H1 (cell line): ENCODE measurements around the gene ZNF831. TPM values are rescaled to one million over a fixed set of nuclear protein-coding genes. Genes with fewer than 3 reads are reported as not detected.

Source experiments
- CTCF ChIA-PET: fragments of 300-600 bp; sonication (Branson Sonifier 250); formaldehyde crosslinking; loops from one replicate; lab custom pipeline; 2021; ENCODE audit not compliant: partially characterized antibody; lab: Charles Lee
- POLR2A ChIA-PET: fragments of 300-600 bp; sonication (Branson Sonifier 250); formaldehyde crosslinking; loops from one replicate; lab custom pipeline; 2021; ENCODE audit warnings: inconsistent platforms; ENCODE audit not compliant: partially characterized antibody; lab: Charles Lee
- DNase-seq, 2 experiments: peaks; one replicate each; pipeline versions ENCODE4 v3.0.0 to v3.0.0-alpha.2; 2010 to 2022; ENCODE audit warnings: low spot score in 2 of 2, low read depth in 1 of 2, mixed read lengths in 1 of 2
- FAIRE-seq: peaks from 2 replicates; lab custom pipeline; 2011; peaks lifted over from hg19 to GRCh38; lab: Jason Lieb, UNC
- H2AFZ ChIP-seq: 2 replicates; pipeline ENCODE4 v1.8.1; 2012; ENCODE audit warnings: low read length, inconsistent platforms
- H2AK5ac ChIP-seq: 2 replicates; pipeline ENCODE4 v1.6.1; 2013; ENCODE audit warnings: low read depth, low read length
- H2BK120ac ChIP-seq: replicated peaks from 2 replicates; pipeline ENCODE3; 2013; ENCODE audit warnings: low read depth, low read length, inconsistent platforms
- H2BK12ac ChIP-seq: 2 replicates; pipeline ENCODE4 v1.6.1; 2013; ENCODE audit warnings: low read depth, low read length
- H2BK15ac ChIP-seq: 2 replicates; pipeline ENCODE4 v1.6.1; 2013; ENCODE audit warnings: low read length
- H2BK20ac ChIP-seq: 2 replicates; pipeline ENCODE4 v1.6.1; 2013; ENCODE audit warnings: low read length
- H2BK5ac ChIP-seq: 2 replicates; pipeline ENCODE4 v1.6.1; 2013; ENCODE audit warnings: low read depth, low read length
- H3K14ac ChIP-seq: 2 replicates; pipeline ENCODE4 v1.6.1; 2013; ENCODE audit warnings: inconsistent platforms; ENCODE audit not compliant: insufficient read length
- H3K18ac ChIP-seq: 2 replicates; pipeline ENCODE4 v1.6.1; 2013; ENCODE audit warnings: low read length; ENCODE audit errors: extremely low read depth
- H3K23ac ChIP-seq: 2 replicates; pipeline ENCODE4 v1.6.1; 2013; ENCODE audit warnings: inconsistent platforms; ENCODE audit not compliant: insufficient read length
- H3K23me2 ChIP-seq: 2 replicates; pipeline ENCODE4 v1.6.1; 2013; ENCODE audit warnings: low read depth, low read length
- H3K27ac ChIP-seq: 2 replicates; pipeline ENCODE4 v1.6.1; 2011; ENCODE audit warnings: low read depth, low read length, inconsistent platforms
- H3K27me3 ChIP-seq, 4 experiments: replicated peaks in 1 of 4; 1 replicate in 1 of 4; 2 replicates in 3 of 4; pipeline versions ENCODE4 v1.6.1 to v1.8.1; 2011 to 2013; ENCODE audit warnings: low read length in 3 of 4, mild to moderate bottlenecking in 3 of 4, inconsistent platforms in 2 of 4, mixed read lengths in 2 of 4, moderate library complexity in 1 of 4; ENCODE audit not compliant: control insufficient read depth in 3 of 4, insufficient read depth in 3 of 4; ENCODE audit errors: extremely low read depth in 1 of 4
- H3K36me3 ChIP-seq, 4 experiments: 2 replicates each; pipeline versions ENCODE4 v1.6.1 to v1.8.1; 2011 to 2013; ENCODE audit warnings: mild to moderate bottlenecking in 4 of 4, low read length in 3 of 4, moderate library complexity in 2 of 4, control low read depth in 1 of 4, inconsistent platforms in 1 of 4; ENCODE audit not compliant: insufficient read depth in 4 of 4, control insufficient read depth in 2 of 4
- H3K4ac ChIP-seq: replicated peaks from 2 replicates; pipeline ENCODE3; 2013; ENCODE audit warnings: low read length, low read depth, mixed read lengths, inconsistent platforms; ENCODE audit not compliant: insufficient read length
- H3K4me1 ChIP-seq, 4 experiments: replicated peaks in 1 of 4; 1 replicate in 1 of 4; 2 replicates in 3 of 4; pipeline versions ENCODE4 v1.6.1 to v1.8.1; 2011 to 2013; ENCODE audit warnings: low read length in 3 of 4, inconsistent platforms in 2 of 4, mixed read lengths in 1 of 4; ENCODE audit not compliant: insufficient read depth in 4 of 4, control insufficient read depth in 3 of 4
- H3K4me2 ChIP-seq, 2 experiments: 2 replicates each; pipeline versions ENCODE4 v1.6.1 to v1.8.1; 2011 to 2013; ENCODE audit warnings: low read depth in 2 of 2, low read length in 2 of 2, control low read depth in 1 of 2, inconsistent platforms in 1 of 2, mild to moderate bottlenecking in 1 of 2; ENCODE audit not compliant: insufficient read depth in 1 of 2
- H3K4me3 ChIP-seq, 4 experiments: fragments of 200-600, 300-600 bp in 1 of 4; sonication (generic), shearing (Covaris generic), sonication (Bioruptor Twin) in 1 of 4; 2 replicates each; pipeline versions ENCODE4 v1.5.1 to v1.8.1; 2011 to 2016; ENCODE audit warnings: low read length in 4 of 4, low read depth in 3 of 4, control low read depth in 2 of 4, inconsistent platforms in 2 of 4, mild to moderate bottlenecking in 2 of 4, mixed read lengths in 1 of 4, moderate library complexity in 1 of 4; ENCODE audit not compliant: insufficient read depth in 2 of 4; ENCODE audit errors: extremely low read depth in 1 of 4
- H3K56ac ChIP-seq: replicated peaks from 2 replicates; pipeline ENCODE3; 2013; ENCODE audit warnings: low read depth, mild to moderate bottlenecking, mixed read lengths, low read length, inconsistent platforms; ENCODE audit not compliant: insufficient read length
- H3K79me1 ChIP-seq: 2 replicates; pipeline ENCODE4 v1.6.1; 2013; ENCODE audit warnings: low read depth, low read length, control low read depth
- H3K79me2 ChIP-seq, 2 experiments: 2 replicates each; pipeline versions ENCODE4 v1.6.1 to v1.8.1; 2012 to 2013; ENCODE audit warnings: low read length in 2 of 2, mild to moderate bottlenecking in 2 of 2, inconsistent platforms in 1 of 2; ENCODE audit not compliant: insufficient read depth in 2 of 2, control insufficient read depth in 1 of 2
- H3K9ac ChIP-seq, 4 experiments: replicated peaks in 1 of 4; 1 replicate in 1 of 4; 2 replicates in 3 of 4; pipeline versions ENCODE4 v1.6.1 to v1.8.1; 2011 to 2013; ENCODE audit warnings: low read depth in 3 of 4, low read length in 3 of 4, control low read depth in 2 of 4, mild to moderate bottlenecking in 2 of 4, moderate library complexity in 2 of 4, inconsistent platforms in 1 of 4; ENCODE audit errors: extremely low read depth in 1 of 4
- H3K9me3 ChIP-seq, 2 experiments: 2 replicates each; pipeline versions ENCODE4 v1.6.1 to v1.8.1; 2012 to 2013; ENCODE audit warnings: mild to moderate bottlenecking in 2 of 2, moderate library complexity in 2 of 2, control low read depth in 1 of 2, inconsistent platforms in 1 of 2, low read depth in 1 of 2, low read length in 1 of 2, mixed read lengths in 1 of 2; ENCODE audit not compliant: insufficient read depth in 2 of 2
- H4K20me1 ChIP-seq, 2 experiments: replicated peaks in 1 of 2; 2 replicates each; pipeline versions ENCODE3 to v1.8.1; 2011 to 2013; ENCODE audit warnings: inconsistent platforms in 2 of 2, low read length in 2 of 2, mild to moderate bottlenecking in 1 of 2; ENCODE audit not compliant: insufficient read depth in 2 of 2, control insufficient read depth in 1 of 2
- H4K5ac ChIP-seq: 2 replicates; pipeline ENCODE4 v1.6.1; 2013; ENCODE audit warnings: low read length, low read depth, mixed read lengths, inconsistent platforms; ENCODE audit not compliant: insufficient read length
- H4K8ac ChIP-seq: 2 replicates; pipeline ENCODE4 v1.8.0; 2013; ENCODE audit warnings: mild to moderate bottlenecking, moderate library complexity, low read length, inconsistent platforms; ENCODE audit not compliant: insufficient read depth; ENCODE audit errors: extremely low read depth
- H4K91ac ChIP-seq: replicated peaks from 2 replicates; pipeline ENCODE3; 2013; ENCODE audit warnings: low read length, mixed read lengths, inconsistent platforms; ENCODE audit not compliant: insufficient read length
- BACH1 ChIP-seq: IDR thresholded peaks from 2 replicates; pipeline ENCODE4 v1.6.1; 2012; ENCODE audit warnings: low read length, improper control_type of control experiment
- CBX8 ChIP-seq: fragments of 300-800, 300-1000 bp; sonication (generic); IDR thresholded peaks from 2 replicates; pipeline ENCODE4 v1.7.1; 2016; ENCODE audit warnings: low read depth, low read length, borderline replicate concordance
- CREB1 ChIP-seq: IDR thresholded peaks from 2 replicates; pipeline ENCODE4 v1.6.1; 2012; ENCODE audit warnings: inconsistent platforms
- EZH2 ChIP-seq: fragments of 200-600 bp; sonication (generic); IDR thresholded peaks from 2 replicates; pipeline ENCODE4 v1.7.1; 2012; ENCODE audit warnings: low read depth, mild to moderate bottlenecking, moderate library complexity, low read length, inconsistent platforms; ENCODE audit not compliant: severe bottlenecking
- JUND ChIP-seq: IDR thresholded peaks from 2 replicates; pipeline ENCODE4 v1.6.1; 2011; ENCODE audit warnings: mild to moderate bottlenecking, improper control_type of control experiment, low read length
- RNF2 ChIP-seq: fragments of 200-900, 300-1000 bp; sonication (generic); IDR thresholded peaks from 2 replicates; pipeline ENCODE4 v1.7.1; 2016; ENCODE audit warnings: borderline replicate concordance, low read depth, mild to moderate bottlenecking, antibody characterized with exemption, low read length; ENCODE audit not compliant: poor library complexity, severe bottlenecking; ENCODE audit errors: missing control alignments
- SP2 ChIP-seq: IDR thresholded peaks from 2 replicates; pipeline ENCODE4 v1.6.1; 2012; ENCODE audit warnings: mild to moderate bottlenecking, low read length, inconsistent platforms
- TAF7 ChIP-seq: optimal IDR thresholded peaks from 2 replicates; pipeline ENCODE3; 2011; ENCODE audit warnings: low read depth, mild to moderate bottlenecking, inconsistent platforms, low read length, moderate library complexity, borderline replicate concordance
- YY1 ChIP-seq: IDR thresholded peaks from 2 replicates; pipeline ENCODE4 v1.6.1; 2011; ENCODE audit warnings: low read depth, mild to moderate bottlenecking, low read length
- WGBS, 2 experiments: shearing (Covaris generic) in 1 of 2; methylation state at CpG; one replicate each; pipeline versions ENCODE4 v1.1.6 to v1.1.7; 2013 to 2015; ENCODE audit warnings: low lambda C conversion rate in 2 of 2, mixed read lengths in 2 of 2, inconsistent platforms in 1 of 2, low coverage in 1 of 2, missing lambda C conversion rate in 1 of 2; ENCODE audit not compliant: insufficient replicate concordance in 2 of 2, insufficient coverage in 1 of 2, insufficient read length in 1 of 2; ENCODE audit errors: extremely low coverage in 1 of 2, missing lambda C conversion rate in 1 of 2; 5-methylcytosine and 5-hydroxymethylcytosine counted together
- polyA plus RNA-seq, 7 experiments: library from polyadenylated mRNA; depleted of rRNA in 3 of 7; stranded (reverse) in 5 of 7; unstranded in 2 of 7; fragments of >200 nt in 5 of 7; fragments of 200-250 nt in 2 of 7; gene quantifications; 1 replicate in 5 of 7; 2 replicates in 1 of 7; 4 replicates in 1 of 7; pipeline versions ENCODE4 v1.2.1 to v1.2.3, GENCODE V29; 2011 to 2013; ENCODE audit warnings: missing spikeins in 2 of 7, mixed read lengths in 2 of 7
- total RNA-seq: library from RNA; stranded (reverse); fragmentation: NEBNext Ultra II Directional; extraction: Animal tissue kit (Norgen Biotek cat#: 25700); gene quantifications from 2 replicates; pipeline ENCODE4 v1.2.1, GENCODE V29; 2021
- TF ChIP-seq, protein P1 (sequence below), 3 experiments: IDR thresholded peaks; 1 replicate in 2 of 3; 2 replicates in 1 of 3; pipeline versions ENCODE4 v1.5.1 to v1.6.1; 2011; ENCODE audit warnings: low read length in 3 of 3, mild to moderate bottlenecking in 3 of 3, inconsistent platforms in 2 of 3, low read depth in 1 of 3, moderate library complexity in 1 of 3; ENCODE audit not compliant: insufficient read depth in 1 of 3; ENCODE audit errors: control extremely low read depth in 1 of 3

Gene ZNF831
- total and polyA plus RNA-seq, 2 of the 8 experiments (the other 6 are each of a cell fraction or from before 2014, with no cell fraction given): not detected

- Histone ChIP-seq H4K91ac (no peak overlapping the region), H2BK5ac (no peak overlapping the region), H4K5ac (no peak overlapping the region), H3K23ac (no peak overlapping the region), H3K9ac (no peak overlapping the region), H3K27ac (no peak overlapping the region), H2AK5ac (no peak overlapping the region), H3K79me1 (no peaks in the 10 kb centered on the region), H3K36me3 (no peaks in the 10 kb centered on the region), H3K27me3 (no peaks in the 10 kb centered on the region), H3K18ac (no peak overlapping the region), H3K23me2 (no peaks in the 10 kb centered on the region), H4K8ac (no peak overlapping the region), H4K20me1 (no peaks in the 10 kb centered on the region), H2BK15ac (no peak overlapping the region), H2BK120ac (no peak overlapping the region), H2AFZ (no peak overlapping the region), H3K14ac (no peak overlapping the region), H2BK12ac (no peak overlapping the region), H3K4me2 (no peak overlapping the region), H3K9me3 (no peaks in the 10 kb centered on the region), H3K79me2 (no peaks in the 10 kb centered on the region), H2BK20ac (no peak overlapping the region), H3K4me3 (no peak overlapping the region), H3K56ac (no peak overlapping the region), H3K4ac (no peak overlapping the region), H3K4me1 (no peaks in the 10 kb centered on the region)
- ChIA-PET CTCF (no interaction called here), POLR2A (no interaction called here)
- no peak for FAIRE-seq
- no peak for DNase-seq
- WGBS, 2 experiments: 87% methylated on average over 9 of the region's 9 CpGs; no CpG with 5 or more reads in 1 of the 2 experiments
- TF ChIP-seq CREB1: no peak
- no peak for TF ChIP-seq SP2
- TF ChIP-seq JUND: no peak
- TF ChIP-seq, protein P1, sequence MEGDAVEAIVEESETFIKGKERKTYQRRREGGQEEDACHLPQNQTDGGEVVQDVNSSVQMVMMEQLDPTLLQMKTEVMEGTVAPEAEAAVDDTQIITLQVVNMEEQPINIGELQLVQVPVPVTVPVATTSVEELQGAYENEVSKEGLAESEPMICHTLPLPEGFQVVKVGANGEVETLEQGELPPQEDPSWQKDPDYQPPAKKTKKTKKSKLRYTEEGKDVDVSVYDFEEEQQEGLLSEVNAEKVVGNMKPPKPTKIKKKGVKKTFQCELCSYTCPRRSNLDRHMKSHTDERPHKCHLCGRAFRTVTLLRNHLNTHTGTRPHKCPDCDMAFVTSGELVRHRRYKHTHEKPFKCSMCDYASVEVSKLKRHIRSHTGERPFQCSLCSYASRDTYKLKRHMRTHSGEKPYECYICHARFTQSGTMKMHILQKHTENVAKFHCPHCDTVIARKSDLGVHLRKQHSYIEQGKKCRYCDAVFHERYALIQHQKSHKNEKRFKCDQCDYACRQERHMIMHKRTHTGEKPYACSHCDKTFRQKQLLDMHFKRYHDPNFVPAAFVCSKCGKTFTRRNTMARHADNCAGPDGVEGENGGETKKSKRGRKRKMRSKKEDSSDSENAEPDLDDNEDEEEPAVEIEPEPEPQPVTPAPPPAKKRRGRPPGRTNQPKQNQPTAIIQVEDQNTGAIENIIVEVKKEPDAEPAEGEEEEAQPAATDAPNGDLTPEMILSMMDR (IDR thresholded peaks at IDR 0.05; ENCODE audit: control extremely low read depth in 1 of 3, insufficient read depth in 1 of 3, low read depth in 1 of 3, low read length in 3 of 3): no peak
- TF ChIP-seq TAF7: no peak
- TF ChIP-seq CBX8: no peak
- TF ChIP-seq EZH2: no peak
- TF ChIP-seq YY1: no peak
- no peak for TF ChIP-seq RNF2
- no peak for TF ChIP-seq BACH1
Measured at GRCh38 chr20:59148701-59149493, 14.7 kb upstream of the ZNF831 start.
